WTC11 (cell line): ENCODE measurements around the gene RPS6KB2. TPM values are rescaled to one million over a fixed set of nuclear protein-coding genes. Genes with fewer than 3 reads are reported as not detected.
"Not testable (repeated sequence)": the region's sequence is repeated elsewhere in the genome, so short reads cannot be mapped to it uniquely, and the experiment has no call there.

Source experiments
- ATAC-seq: fragments of 200-7000 bp; cut with Tn5 transposase; 2 replicates; pipeline ENCODE4 v1.10.0; 2021; ENCODE audit warnings: mild to moderate bottlenecking, moderate library complexity
- CTCF ChIA-PET: fragments of 300-600 bp; sonication (Branson Sonifier 250); formaldehyde crosslinking; loops from one replicate; lab custom pipeline; 2021; ENCODE audit warnings: antibody characterized with exemption; lab: Charles Lee
- POLR2A ChIA-PET: fragments of 350-600 bp; sonication (Branson Sonifier 250); formaldehyde crosslinking; loops from one replicate; lab custom pipeline; 2021; ENCODE audit warnings: antibody characterized with exemption; lab: Charles Lee
- DNase-seq: peaks from one replicate; pipeline ENCODE4 v3.0.0; 2021; ENCODE audit warnings: low spot score
- H3K27ac Mint-ChIP-seq: 2 replicates; pipeline ENCODE4 v1.8.0; 2021; ENCODE audit warnings: mixed read lengths
- H3K27me3 Mint-ChIP-seq: 2 replicates; pipeline ENCODE4 v1.8.0; 2021; ENCODE audit warnings: low read depth, mild to moderate bottlenecking, moderate library complexity, mixed read lengths
- H3K36me3 Mint-ChIP-seq: 2 replicates; pipeline ENCODE4 v1.8.0; 2021; ENCODE audit warnings: mixed read lengths
- H3K4me1 Mint-ChIP-seq: 2 replicates; pipeline ENCODE4 v1.8.0; 2022; ENCODE audit warnings: mixed read lengths
- H3K4me3 Mint-ChIP-seq: 2 replicates; pipeline ENCODE4 v1.8.0; 2021; ENCODE audit warnings: mild to moderate bottlenecking, moderate library complexity, mixed read lengths
- H3K9me3 Mint-ChIP-seq: 2 replicates; pipeline ENCODE4 v1.8.0; 2021; ENCODE audit warnings: mixed read lengths
- GTF2I ChIP-seq: fragments of 250-450 bp; sonication (Bioruptor Pico); conservative IDR thresholded peaks from 2 replicates; pipeline ENCODE4 v1.4.0; 2021; ENCODE audit warnings: mild to moderate bottlenecking
- HMGA2 ChIP-seq: fragments of 250-450 bp; sonication (Bioruptor Pico); IDR thresholded peaks from 2 replicates; pipeline ENCODE4 v1.4.0; 2021; ENCODE audit warnings: mild to moderate bottlenecking, moderate library complexity
- IRF2 ChIP-seq: sonication (generic); formaldehyde crosslinking; IDR thresholded peaks from 2 replicates; pipeline ENCODE4 v1.8.0; 2022; ENCODE audit warnings: low read depth, missing genetic modification reagents, borderline replicate concordance
- JUN ChIP-seq: sonication (generic); formaldehyde crosslinking; IDR thresholded peaks from 2 replicates; pipeline ENCODE4 v1.8.0; 2023; ENCODE audit warnings: mild to moderate bottlenecking, missing genetic modification reagents
- NFATC4 ChIP-seq: fragments of 250-450 bp; sonication (Bioruptor Pico); IDR thresholded peaks from 2 replicates; pipeline ENCODE4 v1.9.0; 2021; ENCODE audit warnings: mild to moderate bottlenecking
- OVOL2 ChIP-seq: fragments of 250-450 bp; sonication (Bioruptor Pico); IDR thresholded peaks from 2 replicates; pipeline ENCODE4 v1.9.0; 2021; ENCODE audit warnings: mild to moderate bottlenecking, borderline replicate concordance
- SMAD4 ChIP-seq: sonication (generic); formaldehyde crosslinking; IDR thresholded peaks from 2 replicates; pipeline ENCODE4 v1.8.0; 2022; ENCODE audit warnings: mild to moderate bottlenecking, missing genetic modification reagents
- ZBTB21 ChIP-seq: sonication (generic); formaldehyde crosslinking; IDR thresholded peaks from 2 replicates; pipeline ENCODE4 v1.8.1; 2023; ENCODE audit warnings: mild to moderate bottlenecking, missing genetic modification reagents, borderline replicate concordance
- ZNF219 ChIP-seq: sonication (generic); formaldehyde crosslinking; IDR thresholded peaks from 2 replicates; pipeline ENCODE4 v1.8.0; 2023; ENCODE audit warnings: missing genetic modification reagents, mild to moderate bottlenecking, borderline replicate concordance
- ZNF232 ChIP-seq: sonication (generic); formaldehyde crosslinking; IDR thresholded peaks from 2 replicates; pipeline ENCODE4 v1.8.0; 2022; ENCODE audit warnings: mild to moderate bottlenecking, missing genetic modification reagents
- total RNA-seq: library from RNA; stranded (reverse); gene quantifications from 3 replicates; pipeline ENCODE4 v1.2.3, GENCODE V29; 2021
- TF ChIP-seq, protein P1 (sequence below): fragments of 250-450 bp; sonication (Bioruptor Pico); conservative IDR thresholded peaks from 2 replicates; pipeline ENCODE4 v1.9.0; 2021; ENCODE audit warnings: mild to moderate bottlenecking

Gene RPS6KB2
- total RNA-seq, 1 experiment from 2014 or later = 54.7 TPM

DNA sequence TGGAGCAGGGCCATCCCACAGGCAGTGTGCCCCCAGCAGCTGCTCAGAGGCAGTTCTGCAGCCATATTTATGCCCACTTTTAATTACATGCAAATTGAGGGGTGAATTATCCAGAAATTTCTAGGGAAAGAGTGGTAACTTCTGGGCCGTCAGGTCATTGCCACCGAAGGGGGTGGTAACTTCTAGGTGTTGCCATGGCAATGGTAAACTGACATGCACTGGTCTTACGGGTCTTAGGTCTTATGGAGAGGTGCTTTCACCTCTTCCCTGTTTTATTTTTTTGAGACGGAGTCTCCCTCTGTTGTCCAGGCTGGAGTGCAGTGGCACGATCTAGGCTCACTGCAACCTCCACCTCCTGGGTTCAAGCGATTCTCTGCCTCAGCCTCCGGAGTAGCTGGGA lies 44.6 kb downstream of the RPS6KB2 start:
- H3K4me3 Mint-ChIP-seq = no peak overlapping the region
- CTCF ChIA-PET = interaction anchor here (2.1 to 3.5 kb wide), 2 partner anchors 71 to 122 kb away, joined by 8 to 13 read pairs; partner anchors contain the start of gene PPP1CA

DNA sequence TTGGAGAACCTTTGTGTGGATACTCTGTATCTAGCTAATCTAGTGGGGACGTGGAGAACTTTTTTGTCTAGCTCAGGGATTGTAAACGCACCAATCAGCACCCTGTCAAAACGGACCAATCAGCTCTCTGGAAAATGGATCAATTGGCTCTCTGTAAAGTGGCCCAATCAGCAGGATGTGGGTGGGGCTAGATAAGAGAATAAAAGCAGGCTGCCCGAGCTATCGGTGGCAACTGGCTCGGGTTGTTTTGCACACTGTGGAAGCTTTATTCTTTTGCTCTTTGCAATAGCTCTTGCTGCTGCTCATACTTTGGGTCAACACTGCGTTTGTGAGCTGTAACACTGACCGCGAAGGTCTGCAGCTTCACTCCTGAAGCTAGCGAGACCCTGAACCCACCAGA lies 48.4 kb downstream of the RPS6KB2 start:
- not testable (repeated sequence) for H3K4me3 Mint-ChIP-seq, DNase-seq, H3K36me3 Mint-ChIP-seq, H3K4me1 Mint-ChIP-seq, ATAC-seq, H3K27ac Mint-ChIP-seq
- POLR2A ChIA-PET = interaction anchor here (0.6 kb wide), 1 partner anchor 118 kb away, joined by 4 read pairs; no protein-coding TSS in a partner anchor
- H3K27me3 Mint-ChIP-seq = peaks cover 46% of the 10 kb centered on the region
- H3K9me3 Mint-ChIP-seq = peaks cover 12% of the 10 kb centered on the region; the same call in 1 of the 2 replicates
- CTCF ChIA-PET = interaction anchor here (1.0 to 2.1 kb wide), 2 partner anchors 103 to 125 kb away, joined by 3 to 5 read pairs; partner anchors contain the start of gene CLCF1

More for the DNA sequence above, 44.6 kb downstream of the RPS6KB2 start:
- Mint-ChIP-seq H3K36me3 (no peaks in the 10 kb centered on the region), H3K9me3 (peaks cover 12% of the 10 kb centered on the region; the same call in 1 of the 2 replicates), H3K4me1 (peaks cover 7% of the 10 kb centered on the region), H3K27ac (no peak overlapping the region), H3K27me3 (peaks cover 32% of the 10 kb centered on the region)
- TF ChIP-seq ZBTB21 (CRISPR knock-in tag) (no peak), SMAD4 (CRISPR knock-in tag) (no peak)
- TF ChIP-seq, protein P1, sequence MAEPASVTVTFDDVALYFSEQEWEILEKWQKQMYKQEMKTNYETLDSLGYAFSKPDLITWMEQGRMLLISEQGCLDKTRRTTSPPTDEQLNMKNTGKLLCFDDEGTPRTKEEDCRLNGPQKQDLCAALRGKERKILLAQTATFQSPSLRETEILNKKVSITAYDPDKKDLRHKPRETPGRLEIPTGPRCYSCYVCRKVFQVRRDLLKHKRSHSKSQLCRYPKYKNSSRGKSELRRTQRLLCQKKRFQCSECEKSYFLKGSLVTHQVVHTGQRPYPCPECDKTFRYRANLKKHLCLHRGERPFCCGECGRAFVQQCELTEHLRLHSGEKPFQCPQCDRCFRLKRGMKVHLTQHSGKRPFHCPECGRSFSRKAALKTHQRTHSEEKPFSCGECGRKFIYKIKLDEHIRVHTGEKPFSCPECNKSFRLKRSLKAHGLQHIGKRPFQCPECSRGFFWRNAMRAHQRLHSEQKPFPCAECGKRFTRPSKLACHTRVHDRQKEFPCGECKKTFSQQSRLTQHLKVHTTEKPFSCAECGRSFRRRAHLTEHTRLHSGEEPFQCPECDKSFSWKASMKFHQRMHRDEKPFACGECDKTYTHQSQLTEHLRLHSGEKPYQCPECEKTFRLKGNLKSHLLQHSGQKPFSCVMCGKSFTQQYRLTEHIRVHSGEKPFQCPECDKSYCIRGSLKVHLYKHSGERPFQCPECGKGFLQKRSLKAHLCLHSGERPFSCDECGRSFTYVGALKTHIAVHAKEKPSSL = no peak
- no peak for ATAC-seq
- POLR2A ChIA-PET = no interaction called here
- DNase-seq = no peak

DNA sequence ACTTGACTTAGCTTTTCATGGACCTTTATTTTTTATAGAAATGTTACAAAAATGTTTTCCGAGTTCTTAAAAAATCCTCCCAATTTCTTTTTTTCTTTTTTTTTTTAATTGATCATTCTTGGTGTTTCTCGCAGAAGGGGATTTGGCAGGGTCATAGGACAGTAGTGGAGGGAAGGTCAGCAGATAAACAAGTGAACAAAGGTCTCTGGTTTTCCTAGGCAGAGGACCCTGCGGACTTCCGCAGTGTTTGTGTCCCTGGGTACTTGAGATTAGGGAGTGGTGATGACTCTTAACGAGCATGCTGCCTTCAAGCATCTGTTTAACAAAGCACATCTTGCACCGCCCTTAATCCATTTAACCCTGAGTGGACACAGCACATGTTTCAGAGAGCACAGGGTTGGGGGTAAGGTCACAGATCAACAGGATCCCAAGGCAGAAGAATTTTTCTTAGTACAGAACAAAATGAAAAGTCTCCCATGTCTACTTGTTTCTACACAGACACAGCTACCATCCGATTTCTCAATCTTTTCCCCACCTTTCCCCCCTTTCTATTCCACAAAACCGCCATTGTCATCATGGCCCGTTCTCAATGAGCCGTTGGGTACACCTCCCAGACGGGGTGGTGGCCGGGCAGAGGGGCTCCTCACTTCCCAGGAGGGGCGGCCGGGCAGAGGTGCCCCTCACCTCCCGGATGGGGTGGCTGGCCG lies 49.2 kb downstream of the RPS6KB2 start:
- DNase-seq, H3K36me3 Mint-ChIP-seq, POLR2A ChIA-PET, H3K4me1 Mint-ChIP-seq, ATAC-seq, H3K4me3 Mint-ChIP-seq, H3K27ac Mint-ChIP-seq: not testable (repeated sequence)
- Mint-ChIP-seq H3K9me3 (peaks cover 12% of the 10 kb centered on the region; the same call in 1 of the 2 replicates), H3K27me3 (peaks cover 42% of the 10 kb centered on the region)
- CTCF ChIA-PET = interaction anchor here (2.1 kb wide), 1 partner anchor 126 kb away, joined by 5 read pairs; no protein-coding TSS in a partner anchor

DNA sequence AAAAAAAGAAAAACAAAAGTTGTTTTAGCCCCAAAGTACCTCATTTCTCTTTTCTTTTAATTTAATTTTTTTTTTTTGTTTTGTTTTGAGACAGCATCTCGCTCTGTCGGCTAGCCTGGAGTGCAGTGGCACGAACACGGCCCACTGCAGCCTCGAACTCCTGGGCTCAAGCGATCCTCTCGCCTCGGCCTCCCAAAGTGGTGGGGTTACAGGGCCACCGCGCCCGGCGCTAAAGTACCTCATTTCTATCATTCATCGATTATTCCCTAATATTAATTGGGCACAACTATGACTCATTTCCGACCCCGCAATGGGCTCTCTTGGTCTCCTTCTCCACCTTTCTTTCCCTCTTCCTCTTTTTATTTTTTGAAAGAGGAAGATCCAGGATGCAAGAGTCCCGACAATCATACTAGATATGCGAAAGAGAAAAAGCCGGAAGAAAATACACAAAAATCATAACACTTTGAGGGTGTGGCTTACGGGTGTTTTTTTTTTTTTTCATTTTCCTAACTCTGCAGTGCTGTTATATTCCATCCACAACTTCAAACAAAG lies 54.1 kb downstream of the RPS6KB2 start:
- ChIA-PET POLR2A (interaction anchor here (0.8 to 1.0 kb wide), 3 partner anchors 14 to 81 kb away, joined by 3 to 6 read pairs (median 3); partner anchors contain the start of genes PPP1CA, RPS6KB2 and TMEM134), CTCF (interaction anchor here (0.7 to 1.4 kb wide), 8 partner anchors 10 to 165 kb away, joined by 3 to 14 read pairs (median 4); partner anchors contain the start of genes PPP1CA and RAD9A)
- ATAC-seq (no peak), DNase-seq (no peak)
- Mint-ChIP-seq H3K4me3 (peak overlapping the region; percentile 75), H3K27ac (no peak overlapping the region; the same call in 1 of the 2 replicates), H3K36me3 (no peaks in the 10 kb centered on the region), H3K9me3 (peaks cover 1% of the 10 kb centered on the region; the same call in 1 of the 2 replicates), H3K4me1 (peaks cover 19% of the 10 kb centered on the region), H3K27me3 (peaks cover 51% of the 10 kb centered on the region)
- TF ChIP-seq ZNF232 = no peak
- TF ChIP-seq NFATC4 (CRISPR knock-in tag) = no peak
- no peak for TF ChIP-seq ZNF219 (CRISPR knock-in tag)
- no peak for TF ChIP-seq GTF2I (CRISPR knock-in tag)
- no peak for TF ChIP-seq OVOL2 (CRISPR knock-in tag)
- TF ChIP-seq IRF2 (CRISPR knock-in tag) = no peak
- no peak for TF ChIP-seq HMGA2
- TF ChIP-seq JUN (CRISPR knock-in tag) = no peak
